IMR-90 (cell line): ENCODE measurements around the gene DGAT2.

Experiments used
- CEBPB ChIP-seq: IDR thresholded peaks from 2 replicates; pipeline ENCODE4 v1.6.1; 2012; ENCODE audit warnings: low read depth, low read length, improper control_type of control experiment
- CHD1 ChIP-seq: IDR thresholded peaks from 2 replicates; pipeline ENCODE4 v1.6.1; 2012; ENCODE audit warnings: low read depth, low read length, improper control_type of control experiment
- CTCF ChIP-seq: conservative IDR thresholded peaks from 2 replicates; pipeline ENCODE4 v1.5.1; 2012; ENCODE audit warnings: mild to moderate bottlenecking, low read depth, low read length, improper control_type of control experiment
- ELK1 ChIP-seq: fragments of 150-350 bp; IDR thresholded peaks from 2 replicates; pipeline ENCODE4 v1.6.1; 2016; ENCODE audit warnings: low read depth, mild to moderate bottlenecking, low read length, moderate library complexity, borderline replicate concordance
- FOS ChIP-seq: fragments of 150-350 bp; IDR thresholded peaks from 2 replicates; pipeline ENCODE4 v1.6.1; 2016; ENCODE audit warnings: low read depth, low read length
- MAFK ChIP-seq: IDR thresholded peaks from 2 replicates; pipeline ENCODE4 v1.6.1; 2012; ENCODE audit warnings: low read depth, low read length, improper control_type of control experiment
- MAZ ChIP-seq: IDR thresholded peaks from 2 replicates; pipeline ENCODE4 v1.6.1; 2012; ENCODE audit warnings: low read depth, mild to moderate bottlenecking, low read length, improper control_type of control experiment, moderate library complexity, borderline replicate concordance
- MXI1 ChIP-seq: IDR thresholded peaks from 2 replicates; pipeline ENCODE4 v1.6.1; 2012; ENCODE audit warnings: low read depth, mild to moderate bottlenecking, low read length, moderate library complexity, borderline replicate concordance
- POLR2A ChIP-seq: IDR thresholded peaks from 2 replicates; pipeline ENCODE4 v1.6.1; 2012; ENCODE audit warnings: mild to moderate bottlenecking, low read depth, low read length
- RAD21 ChIP-seq: IDR thresholded peaks from 2 replicates; pipeline ENCODE4 v1.6.1; 2012; ENCODE audit warnings: low read length, improper control_type of control experiment
- RCOR1 ChIP-seq: IDR thresholded peaks from 2 replicates; pipeline ENCODE4 v1.6.1; 2012; ENCODE audit warnings: mild to moderate bottlenecking, low read length, improper control_type of control experiment; ENCODE audit not compliant: insufficient replicate concordance
- RFX5 ChIP-seq: IDR thresholded peaks from 2 replicates; pipeline ENCODE4 v1.8.0; 2012; ENCODE audit warnings: low read depth, mild to moderate bottlenecking, low read length, moderate library complexity
- SMC3 ChIP-seq: fragments of 150-350 bp; IDR thresholded peaks from 2 replicates; pipeline ENCODE4 v1.6.1; 2016; ENCODE audit warnings: low read depth, mild to moderate bottlenecking, antibody characterized with exemption, low read length, moderate library complexity
- USF2 ChIP-seq: fragments of 150-350 bp; IDR thresholded peaks from 2 replicates; pipeline ENCODE4 v1.6.1; 2017; ENCODE audit warnings: mild to moderate bottlenecking, antibody characterized with exemption, low read length, low read depth

GRCh38 chr11:75757651-75758050 is 10.9 kb upstream of the DGAT2 start:
- TF ChIP-seq CTCF (no peak), POLR2A (no peak), USF2 (no peak), CEBPB (no peak), CHD1 (no peak), MAFK (no peak), ELK1 (no peak), RAD21 (no peak), MXI1 (no peak), RCOR1 (no peak), SMC3 (no peak), RFX5 (no peak), FOS (no peak), MAZ (no peak)
